NAMALWA (cell line): ENCODE measurements around the gene ELAVL2.

ENCODE experiments used
- DNase-seq: peaks from one replicate; pipeline ENCODE4 v3.0.0-alpha.2; 2015; ENCODE audit warnings: low spot score

ELAVL2 gene

GRCh38 chr9:23821375-23822181 lies 4.5 kb downstream of the ELAVL2 start:
- no peak for DNase-seq

GRCh38 chr9:23820451-23821374 lies 5.3 kb downstream of the ELAVL2 start:
- no peak for DNase-seq

DNA sequence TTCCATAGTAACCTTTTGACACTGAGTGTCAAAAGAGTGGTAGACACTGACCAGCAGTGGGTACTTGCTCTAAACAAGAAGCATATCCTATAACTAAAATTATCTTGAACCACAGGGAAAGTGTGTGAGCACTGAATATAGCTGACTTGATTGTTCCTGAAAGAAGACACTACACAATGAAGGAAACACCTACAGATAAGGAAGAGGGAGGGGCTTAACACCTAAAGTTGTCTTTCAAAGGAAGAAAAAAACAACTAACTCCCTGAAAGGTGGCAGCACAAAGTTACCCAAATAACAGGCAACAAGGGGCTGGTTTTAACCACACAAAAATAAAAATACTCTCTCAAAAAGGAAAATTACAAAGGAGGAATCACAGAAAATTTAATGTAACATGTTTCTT lies 6.6 kb downstream of the ELAVL2 start:
- no peak for DNase-seq

DNA sequence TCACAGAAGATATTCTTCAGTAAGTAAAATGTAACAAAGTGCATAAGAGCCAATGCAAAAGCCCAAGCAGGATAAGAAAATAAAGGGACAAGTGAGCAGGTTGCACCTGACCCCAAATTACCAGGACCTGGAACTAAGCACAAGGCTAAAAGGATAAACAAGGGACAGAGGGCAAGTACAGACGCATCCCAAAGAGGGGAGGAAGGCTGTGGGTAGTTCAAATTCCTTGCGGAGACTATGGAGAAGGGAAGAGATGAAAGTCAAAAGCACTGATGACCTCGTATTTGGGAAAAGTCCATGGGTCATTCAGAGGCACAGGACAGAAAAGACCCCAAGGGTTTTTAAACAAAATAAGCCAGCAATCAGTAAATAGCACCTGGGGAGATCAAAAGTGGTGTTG lies 11.8 kb downstream of the ELAVL2 start:
- DNase-seq: no peak

DNA sequence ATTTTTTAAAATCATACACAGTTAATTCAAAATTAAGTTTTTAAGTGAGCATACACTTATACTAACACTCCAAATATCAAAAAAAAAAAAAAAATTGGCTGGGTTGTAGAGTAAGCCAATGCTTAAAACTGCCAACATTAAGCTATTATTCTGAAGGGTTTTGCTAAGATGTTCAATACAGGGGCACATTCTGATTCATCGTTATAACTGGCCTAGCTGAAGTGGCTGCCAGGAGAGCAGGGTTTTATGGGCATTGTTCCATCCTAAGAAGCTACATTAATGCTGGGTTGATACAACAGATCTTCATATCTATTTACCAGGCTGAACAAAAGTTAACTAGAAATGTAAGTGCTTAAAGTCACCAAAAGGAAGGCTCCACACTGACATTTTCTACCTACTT lies 13.4 kb downstream of the ELAVL2 start:
- DNase-seq: no peak

GRCh38 chr9:23811633-23812032 lies 14.4 kb downstream of the ELAVL2 start:
- DNase-seq: no peak

- no peak for DNase-seq
These were observed 22.8 kb downstream of the ELAVL2 start for GRCh38 chr9:23803216-23803615.

DNA sequence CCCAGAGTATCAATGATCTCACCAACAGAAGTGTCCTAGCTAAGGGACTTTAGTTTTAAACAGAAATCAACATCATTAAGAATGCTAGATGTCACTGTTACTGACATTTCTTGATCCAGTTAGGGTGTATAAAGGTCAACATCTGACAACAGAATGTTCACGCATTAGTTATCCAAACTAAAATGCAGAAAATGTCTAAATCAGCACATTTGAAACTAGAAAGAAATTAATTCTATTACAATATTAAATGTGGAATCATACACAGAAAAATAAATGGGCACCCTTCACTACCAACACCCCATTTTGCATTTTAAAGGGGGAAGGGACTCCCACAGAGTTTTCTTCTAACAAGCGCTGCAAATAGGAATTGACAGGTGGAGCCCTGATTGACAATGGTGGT lies 24.5 kb downstream of the ELAVL2 start:
- no peak for DNase-seq

DNA sequence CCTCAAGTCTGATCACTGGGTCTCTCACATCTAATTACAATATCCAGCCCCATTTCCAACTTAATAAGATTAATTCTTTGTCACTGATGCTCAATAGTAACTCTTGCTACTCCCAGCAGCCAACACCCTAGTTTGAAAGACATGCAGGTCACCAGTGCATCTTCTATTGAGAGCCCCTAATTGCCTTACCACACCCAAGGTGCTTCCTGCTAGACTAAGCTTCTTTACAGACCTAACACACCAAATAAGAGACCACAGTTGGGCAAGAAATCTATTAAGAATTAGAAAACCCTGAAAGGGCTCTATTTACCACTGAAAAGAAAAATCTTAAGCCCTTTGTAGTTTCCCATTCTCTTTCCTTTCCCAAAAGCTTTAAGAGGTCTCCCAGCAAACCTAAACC lies 26.5 kb downstream of the ELAVL2 start:
- no peak for DNase-seq

- no peak for DNase-seq
These were observed 27.7 kb downstream of the ELAVL2 start for GRCh38 chr9:23798325-23798724.

GRCh38 chr9:23796209-23796608 lies 29.8 kb downstream of the ELAVL2 start:
- no peak for DNase-seq

DNA sequence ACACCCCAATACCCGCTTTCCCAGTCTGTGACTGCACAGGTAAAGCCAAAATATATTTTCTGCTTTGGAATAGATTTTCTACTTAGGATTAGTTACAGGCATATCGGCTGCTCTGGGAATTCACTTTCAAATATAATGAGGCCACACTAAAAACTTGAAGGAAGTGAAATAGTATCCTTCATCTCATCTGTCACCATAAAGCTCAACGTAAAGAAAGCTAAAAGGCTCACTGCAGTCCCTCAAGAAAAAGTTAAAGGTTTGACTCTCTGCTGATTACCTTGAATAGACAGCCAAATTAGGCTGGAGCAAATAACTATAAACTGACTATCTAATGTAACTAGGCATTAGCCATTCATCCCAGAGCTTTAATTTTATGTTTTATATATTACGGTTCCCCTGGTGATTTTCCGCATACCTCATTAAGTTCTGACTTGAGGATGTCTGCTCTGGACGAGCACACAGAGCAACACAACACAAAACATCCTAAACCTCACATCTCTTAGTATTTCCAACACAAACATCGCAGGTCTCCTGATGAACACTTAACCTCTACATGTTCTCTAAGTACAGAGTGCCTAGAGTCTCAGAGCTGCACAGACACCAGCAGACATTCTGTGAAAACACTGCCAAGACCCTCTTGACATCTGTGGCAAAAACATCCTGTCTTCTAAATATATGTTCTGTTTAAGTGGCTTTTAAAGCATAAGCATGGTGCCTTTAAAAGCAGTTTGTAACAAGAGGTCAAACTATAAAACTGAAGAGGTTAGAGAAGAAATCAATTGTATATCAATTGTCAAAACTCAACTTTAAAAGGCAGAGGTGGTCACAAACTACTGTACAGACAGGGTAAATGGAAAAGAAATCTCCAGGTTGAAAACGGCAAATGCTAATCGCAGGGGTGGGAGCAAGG lies 35.4 kb downstream of the ELAVL2 start:
- no peak for DNase-seq

DNA sequence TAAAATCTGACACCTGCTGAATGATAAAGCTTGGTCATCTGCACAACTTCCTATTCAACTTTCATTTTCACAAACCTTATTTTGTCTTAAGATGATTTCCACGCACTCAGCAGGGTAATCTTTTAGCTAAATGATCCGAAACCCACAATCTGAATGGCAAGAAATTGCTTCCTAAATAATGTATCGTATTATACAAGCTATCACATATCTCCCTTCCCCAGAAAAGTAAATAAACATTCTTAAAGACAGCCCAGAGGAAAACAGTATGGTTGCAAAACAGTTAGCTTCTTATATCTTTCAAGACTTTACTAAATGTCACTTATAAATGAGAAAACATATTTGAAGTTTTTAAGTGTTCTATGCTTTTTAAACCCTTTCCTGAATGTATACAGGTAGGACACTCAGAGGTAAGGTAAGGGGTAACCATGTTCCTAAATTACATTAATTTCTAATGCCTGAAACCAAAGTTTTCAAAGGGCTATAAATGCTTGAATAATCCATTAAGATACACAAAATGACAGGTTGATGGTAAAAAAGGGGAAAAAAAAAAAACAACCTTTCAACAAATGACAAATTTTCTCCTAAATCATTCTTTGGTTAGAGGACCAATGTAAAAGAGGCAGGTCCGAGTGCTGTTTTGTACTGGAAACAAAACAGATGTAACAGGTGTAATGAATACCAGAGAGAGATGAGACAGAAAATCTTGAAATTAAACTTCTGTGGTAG lies 36.3 kb downstream of the ELAVL2 start:
- DNase-seq: no peak

- DNase-seq: no peak
These were observed 41.1 kb downstream of the ELAVL2 start for GRCh38 chr9:23784962-23785361.

DNA sequence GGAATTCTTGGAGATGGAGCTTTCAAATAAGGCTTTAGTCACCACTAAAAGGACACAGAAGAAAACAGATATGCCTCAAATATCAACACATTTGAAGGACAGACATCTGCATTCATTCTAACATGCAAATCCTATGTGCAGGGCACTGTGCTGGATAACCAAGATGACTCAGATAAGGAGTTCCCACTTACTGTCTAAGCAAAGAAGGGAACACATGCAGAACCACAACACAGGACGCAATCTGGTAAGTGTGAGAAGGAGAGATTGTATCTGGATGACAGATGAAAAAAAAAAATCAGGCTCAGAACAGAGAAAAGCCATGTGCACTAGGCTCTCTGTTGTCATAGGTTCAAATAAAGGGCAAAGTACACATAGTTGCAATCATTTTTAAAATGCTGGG lies 42.5 kb downstream of the ELAVL2 start:
- no peak for DNase-seq

DNA sequence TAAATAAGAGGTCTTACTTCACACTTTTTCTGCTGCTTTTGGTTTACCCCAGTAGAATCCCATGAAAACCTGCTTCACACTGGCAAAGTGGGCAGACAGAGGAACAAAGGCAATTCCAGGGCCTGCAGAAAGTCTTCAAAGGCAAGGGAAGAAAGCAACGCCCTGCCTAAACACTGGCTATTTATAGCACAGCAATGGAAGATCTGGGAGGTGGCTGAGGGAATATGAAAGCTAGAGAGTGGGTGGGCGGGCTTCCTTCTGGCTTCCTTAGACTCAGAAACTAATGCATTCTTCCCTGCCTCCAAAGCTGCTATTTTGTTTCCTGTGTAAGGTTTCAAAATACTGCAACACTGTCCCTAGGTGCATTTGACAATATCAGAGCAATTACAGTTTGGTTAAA lies 46.8 kb downstream of the ELAVL2 start:
- no peak for DNase-seq

- DNase-seq: no peak
These were observed 48.7 kb downstream of the ELAVL2 start for GRCh38 chr9:23777328-23777727.

DNA sequence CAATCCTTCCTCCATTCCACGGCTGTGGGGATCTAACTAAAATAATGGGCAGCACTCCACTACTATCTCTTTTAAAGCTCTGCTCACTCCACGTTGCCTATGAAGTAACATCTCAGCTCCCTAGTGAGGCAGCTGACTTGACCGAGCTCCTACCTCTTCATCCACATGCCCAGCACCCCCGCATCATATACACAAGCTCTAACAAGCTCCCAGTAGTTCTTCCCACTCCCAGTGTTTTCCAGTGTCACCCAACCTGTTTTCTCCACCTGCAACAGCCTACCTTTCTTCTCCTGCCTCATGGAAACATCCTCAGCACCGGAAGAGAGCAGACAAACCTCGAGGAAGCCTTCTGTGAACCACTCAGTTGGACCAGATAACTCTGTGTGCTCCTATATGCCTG lies 50.5 kb downstream of the ELAVL2 start:
- no peak for DNase-seq

- no peak for DNase-seq
These were observed 51.8 kb downstream of the ELAVL2 start for GRCh38 chr9:23774266-23774665.

DNA sequence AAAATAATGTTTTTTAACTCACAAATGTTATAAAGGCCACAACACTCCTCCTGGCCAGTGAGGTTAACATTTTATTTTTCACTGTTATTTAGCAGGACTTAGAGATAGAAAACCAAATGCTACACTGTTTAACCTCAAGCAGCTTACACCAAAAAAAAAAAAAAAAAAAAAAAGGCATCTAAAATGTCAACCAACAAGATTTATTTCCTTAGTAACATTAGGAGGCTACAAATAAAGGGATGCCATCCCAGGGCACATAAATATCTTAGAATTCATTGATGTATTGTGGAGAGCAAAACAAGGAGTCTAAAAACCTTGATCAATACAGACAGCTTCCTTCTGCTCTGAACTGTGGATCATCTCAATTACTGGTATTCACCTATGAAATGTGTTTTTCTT lies 53.7 kb downstream of the ELAVL2 start:
- no peak for DNase-seq

DNA sequence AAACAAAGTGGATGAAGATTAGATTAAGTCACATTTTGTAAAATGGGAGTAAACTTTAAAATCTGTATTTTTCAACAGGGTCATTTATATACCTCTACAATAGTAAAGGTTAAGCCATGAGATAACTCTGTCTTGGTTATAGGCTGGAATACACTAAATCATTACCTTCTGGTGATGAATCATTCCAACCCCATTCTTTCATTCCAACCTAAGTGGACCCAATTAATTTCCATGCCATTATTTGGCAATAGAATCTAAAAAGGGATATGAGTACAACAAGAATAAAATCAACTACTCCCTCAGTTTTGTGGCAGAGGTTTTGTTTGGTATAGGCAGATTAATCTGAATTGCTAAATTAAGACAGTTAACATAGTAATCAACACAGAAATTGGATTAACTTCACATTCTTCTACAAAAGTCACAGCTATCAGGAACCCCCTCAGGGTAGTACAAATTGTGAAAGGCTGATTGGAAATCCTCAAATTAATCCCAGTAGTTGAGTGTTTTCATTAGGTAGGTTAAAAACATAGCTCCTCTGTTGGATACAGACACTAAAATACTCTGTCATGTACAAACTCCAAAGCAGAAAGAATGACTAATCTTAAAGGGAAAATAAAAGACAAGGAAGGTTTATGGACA lies 54.2 kb downstream of the ELAVL2 start:
- no peak for DNase-seq
